HepG2 (cell line): Measurements from ENCODE around the gene REM2. TPM values are rescaled to one million over a fixed set of nuclear protein-coding genes. Genes with fewer than 3 reads are reported as not detected.
A peak's percentile ranks its signal among the peaks of the same experiment; 100 is the strongest.

ENCODE experiments used
- ATAC-seq: fragments of 200-7000 bp; cut with Tn5 transposase; 3 replicates; pipeline ENCODE4 v1.9.1; 2020; ENCODE audit warnings: mild to moderate bottlenecking, moderate library complexity
- BruUV-seq: library from RNA; stranded (reverse); fragments of 400-500 nt; replicated peaks from 2 replicates; lab custom pipeline; 2021; lab: Mats Ljungman, UMichigan
- CTCF ChIA-PET: fragments of 300-600 bp; formaldehyde crosslinking; extraction: SDS; loops from one replicate; lab custom pipeline; 2021; ENCODE audit warnings: low total read pairs, inconsistent platforms, low intra/inter-chr PET ratio; lab: Yijun Ruan, JAX
- POLR2A ChIA-PET: fragments of 350-600 bp; sonication (Branson Sonifier 250); formaldehyde crosslinking; loops from one replicate; lab custom pipeline; 2020; ENCODE audit warnings: antibody characterized with exemption, inconsistent platforms; lab: Yijun Ruan, JAX
- DNase-seq: peaks from one replicate; pipeline ENCODE4 v3.0.0-alpha.2; 2015; ENCODE audit warnings: low spot score
- FAIRE-seq: peaks from 3 replicates; lab custom pipeline; 2011; peaks lifted over from hg19 to GRCh38; lab: Jason Lieb, UNC
- H2AFZ ChIP-seq: one replicate; pipeline ENCODE4 v1.6.1; 2011; ENCODE audit warnings: low read length, inconsistent platforms
- H3K27ac ChIP-seq: fragments of 300-600 bp; 3 replicates; pipeline ENCODE4 v1.8.0; 2011; ENCODE audit warnings: mixed run types, mild to moderate bottlenecking, mixed read lengths, low read length, inconsistent platforms; ENCODE audit not compliant: insufficient read depth; ENCODE audit errors: extremely low read length
- H3K27me3 ChIP-seq, 2 experiments: fragments of 200-600 bp in 1 of 2; 2 replicates in 1 of 2; 3 replicates in 1 of 2; pipeline versions ENCODE4 v1.6.0 to v1.8.0; 2011; ENCODE audit warnings: low read length in 2 of 2, mild to moderate bottlenecking in 2 of 2, moderate library complexity in 2 of 2, inconsistent platforms in 1 of 2; ENCODE audit not compliant: insufficient read depth in 2 of 2, control insufficient read depth in 1 of 2
- H3K36me3 ChIP-seq, 2 experiments: fragments of 200-600 bp in 1 of 2; replicated peaks in 1 of 2; 2 replicates in 1 of 2; 3 replicates in 1 of 2; pipeline versions ENCODE4 v1.5.1 to v1.8.0; 2011; ENCODE audit warnings: low read length in 2 of 2, inconsistent platforms in 1 of 2; ENCODE audit not compliant: insufficient read depth in 2 of 2, control insufficient read depth in 1 of 2
- H3K4me1 ChIP-seq: 2 replicates; pipeline ENCODE4 v1.5.1; 2012; ENCODE audit warnings: low read length, inconsistent platforms; ENCODE audit not compliant: insufficient read depth
- H3K4me2 ChIP-seq: 2 replicates; pipeline ENCODE4 v1.6.0; 2011; ENCODE audit warnings: low read depth, low read length, inconsistent platforms
- H3K4me3 ChIP-seq, 3 experiments: fragments of 200-600 bp in 1 of 3; sonication (generic), shearing (Covaris generic) in 1 of 3; replicated peaks in 1 of 3; 2 replicates each; pipeline ENCODE4 v1.5.1; 2011 to 2016; ENCODE audit warnings: low read length in 3 of 3, inconsistent platforms in 2 of 3, low read depth in 2 of 3, mild to moderate bottlenecking in 2 of 3, control low read depth in 1 of 3, mixed read lengths in 1 of 3; ENCODE audit not compliant: insufficient read depth in 1 of 3
- H3K79me2 ChIP-seq: one replicate; pipeline ENCODE4 v1.6.1; 2011; ENCODE audit warnings: low read length, inconsistent platforms; ENCODE audit not compliant: insufficient read depth
- H3K9ac ChIP-seq: 2 replicates; pipeline ENCODE4 v1.6.0; 2011; ENCODE audit warnings: mild to moderate bottlenecking, low read depth, low read length, inconsistent platforms; ENCODE audit not compliant: insufficient read depth
- H3K9me3 ChIP-seq: 2 replicates; pipeline ENCODE4 v1.5.1; 2012; ENCODE audit warnings: mild to moderate bottlenecking, low read length
- H4K20me1 ChIP-seq: 2 replicates; pipeline ENCODE4 v1.6.0; 2011; ENCODE audit warnings: inconsistent platforms, mild to moderate bottlenecking, low read length, moderate library complexity; ENCODE audit not compliant: insufficient read depth
- EED ChIP-seq: sonication (generic); formaldehyde crosslinking; IDR thresholded peaks from 2 replicates; pipeline ENCODE4 v1.5.0; 2020; ENCODE audit warnings: mild to moderate bottlenecking, missing genetic modification reagents
- REL ChIP-seq: sonication (generic); formaldehyde crosslinking; conservative IDR thresholded peaks from 2 replicates; pipeline ENCODE4 v1.8.0; 2022; ENCODE audit warnings: mild to moderate bottlenecking, missing genetic modification reagents, moderate library complexity
- RELA ChIP-seq: sonication (generic); formaldehyde crosslinking; IDR thresholded peaks from 2 replicates; pipeline ENCODE4 v1.4.0; 2020; ENCODE audit warnings: missing genetic modification reagents
- ZNF138 ChIP-seq: sonication (generic); formaldehyde crosslinking; IDR thresholded peaks from 2 replicates; pipeline ENCODE4 v1.5.0; 2020; ENCODE audit warnings: mild to moderate bottlenecking, low read depth, missing genetic modification reagents
- ZNF143 ChIP-seq: sonication (generic); formaldehyde crosslinking; IDR thresholded peaks from 2 replicates; pipeline ENCODE4 v1.4.0; 2020; ENCODE audit warnings: missing genetic modification reagents
- ZNF24 ChIP-seq: fragments of 450-650 bp; IDR thresholded peaks from 2 replicates; pipeline ENCODE4 v1.6.1; 2017; ENCODE audit warnings: antibody characterized with exemption, mild to moderate bottlenecking
- ZNF317 ChIP-seq: sonication (generic); formaldehyde crosslinking; IDR thresholded peaks from 2 replicates; pipeline ENCODE4 v1.5.0; 2020; ENCODE audit warnings: mild to moderate bottlenecking, missing genetic modification reagents
- ZNF431 ChIP-seq: sonication (generic); formaldehyde crosslinking; IDR thresholded peaks from 2 replicates; pipeline ENCODE4 v1.9.0; 2022; ENCODE audit warnings: missing genetic modification reagents, low read depth, mild to moderate bottlenecking, borderline replicate concordance
- ZNF75D ChIP-seq: sonication (generic); formaldehyde crosslinking; IDR thresholded peaks from 2 replicates; pipeline ENCODE4 v1.8.1; 2023; ENCODE audit warnings: missing genetic modification reagents, mild to moderate bottlenecking, borderline replicate concordance
- ZNF772 ChIP-seq: sonication (generic); formaldehyde crosslinking; IDR thresholded peaks from 2 replicates; pipeline ENCODE4 v1.5.0; 2020; ENCODE audit warnings: mild to moderate bottlenecking, missing genetic modification reagents
- ZNF891 ChIP-seq: sonication (generic); formaldehyde crosslinking; IDR thresholded peaks from 2 replicates; pipeline ENCODE4 v1.5.0; 2020; ENCODE audit warnings: mild to moderate bottlenecking, missing genetic modification reagents
- WGBS: methylation state at CpG from one replicate; pipeline ENCODE4 v1.1.6; 2017; ENCODE audit warnings: low lambda C conversion rate; 5-methylcytosine and 5-hydroxymethylcytosine counted together
- in situ Hi-C: cut with HindIII; loops from 2 replicates; pipeline ENCODE4 v1.10.0; 2017; ENCODE audit warnings: low pct_unique_long_range_greater_than_20kb; ENCODE audit not compliant: extremely low pct_ligation_motif_present
- intact Hi-C: fragments of 100-400 bp; cut with micrococcal nuclease; formaldehyde crosslinking; loops from one replicate; pipeline ENCODE4 v1.10.0; 2022; ENCODE audit not compliant: unreplicated experiment
- polyA plus RNA-seq, 8 experiments: library from polyadenylated mRNA; depleted of rRNA in 3 of 8; stranded (reverse) in 7 of 8; unstranded in 1 of 8; fragments of >200 nt; fragmentation: Illumina TruSeq in 4 of 8; extraction: Trizol in 4 of 8; gene quantifications; 2 replicates each; pipeline versions ENCODE4 v1.2.1 to v1.2.3, GENCODE V29; 2011 to 2016; ENCODE audit warnings: low read depth in 4 of 8, missing spikeins in 1 of 8, mixed read lengths in 1 of 8; ENCODE audit not compliant: insufficient read depth in 1 of 8
- total RNA-seq, 5 experiments: library from RNA; depleted of rRNA; stranded (reverse); fragments of >200 nt; fragmentation: Illumina TruSeq; extraction: Trizol; gene quantifications; 2 replicates each; pipeline ENCODE4 v1.2.3, GENCODE V29; 2016; ENCODE audit warnings: low read depth in 1 of 5
- TF ChIP-seq, protein P1 (sequence below): sonication (generic); IDR thresholded peaks from 2 replicates; pipeline ENCODE4 v1.6.1; 2016; ENCODE audit warnings: low read depth, borderline replicate concordance
- TF ChIP-seq, protein P2 (sequence below): sonication (generic); formaldehyde crosslinking; IDR thresholded peaks from 2 replicates; pipeline ENCODE4 v1.5.1; 2020; ENCODE audit warnings: missing genetic modification reagents, mild to moderate bottlenecking, borderline replicate concordance
- TF ChIP-seq, protein P3 (sequence below): sonication (generic); formaldehyde crosslinking; IDR thresholded peaks from 2 replicates; pipeline ENCODE4 v1.4.0; 2020; ENCODE audit warnings: low read depth, mild to moderate bottlenecking, missing genetic modification reagents
- TF ChIP-seq, protein P4 (sequence below): sonication (generic); formaldehyde crosslinking; IDR thresholded peaks from 2 replicates; pipeline ENCODE4 v1.4.0; 2020; ENCODE audit warnings: mild to moderate bottlenecking, missing genetic modification reagents
- TF ChIP-seq, protein P5 (sequence below): sonication (generic); formaldehyde crosslinking; IDR thresholded peaks from 2 replicates; pipeline ENCODE4 v1.4.0; 2020; ENCODE audit warnings: missing genetic modification reagents

Gene REM2
- total and polyA plus RNA-seq, 2 of the 13 experiments (the other 11 are each of a cell fraction or from before 2014, with no cell fraction given), result 0.20 TPM; not detected in 1

DNA sequence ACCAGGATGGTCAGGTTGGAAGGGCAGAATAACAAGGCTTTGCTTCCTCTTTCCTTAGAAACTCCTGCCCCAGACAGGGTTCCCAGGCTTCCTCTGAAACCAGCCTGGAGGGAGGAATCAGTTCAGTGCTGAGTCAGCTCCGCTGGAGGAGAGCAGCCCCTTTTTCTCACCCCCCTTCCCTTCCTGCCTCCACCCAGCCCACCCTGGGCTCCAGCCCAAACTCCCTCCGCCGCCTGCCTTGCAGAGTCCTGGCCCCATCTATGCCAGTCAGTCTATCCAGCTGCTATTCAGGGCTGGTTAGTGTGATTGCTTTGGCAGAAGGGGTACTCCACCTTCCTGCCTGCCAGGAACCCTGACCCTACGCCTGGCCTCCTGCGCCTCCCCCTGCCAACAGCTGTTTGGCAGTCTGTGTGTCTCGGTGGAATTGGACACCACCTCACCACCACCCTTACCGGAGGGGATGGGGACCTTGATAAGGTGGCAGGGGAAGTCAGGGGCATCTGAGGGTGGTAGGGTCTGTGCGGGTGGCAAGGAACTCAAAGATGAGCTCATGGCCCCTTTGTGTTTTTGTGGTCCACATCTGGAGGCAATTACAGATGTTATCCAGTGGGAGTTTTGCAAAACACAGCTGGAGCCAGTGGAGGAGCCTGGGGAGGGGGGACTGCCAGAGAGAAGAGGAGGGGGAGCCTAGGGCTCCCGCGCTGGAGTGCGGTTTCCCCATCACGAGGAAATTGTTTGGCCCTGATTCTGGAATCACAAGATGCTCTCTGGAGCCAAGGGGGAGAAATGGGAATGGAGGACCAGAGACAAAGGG, 34.5 kb upstream of the REM2 start:
- BruUV-seq, result no TSS peak
- intact Hi-C loops, result no loop called here
- POLR2A ChIA-PET, result interaction anchor here (0.8 to 1.9 kb wide), 7 partner anchors 12 to 246 kb away, joined by 3 to 7 read pairs (median 3); partner anchors contain the start of genes ACIN1, C14orf119, LRP10 and MRPL52
- Histone ChIP-seq H3K36me3 (no peaks in the 10 kb centered on the region), H3K9ac (no peak overlapping the region), H4K20me1 (no peaks in the 10 kb centered on the region), H2AFZ (no peak overlapping the region), H3K4me3 (no peak overlapping the region), H3K9me3 (no peaks in the 10 kb centered on the region), H3K4me1 (peaks cover 30% of the 10 kb centered on the region), H3K79me2 (no peaks in the 10 kb centered on the region), H3K4me2 (no peak overlapping the region), H3K27me3 (peaks cover 7 to 45% of the 10 kb centered on the region in 2 experiments; a peak in 4 of 5 replicates), H3K27ac (no peak overlapping the region)
- in situ Hi-C loops, result loop anchor here (5.0 kb wide), 1 partner anchor 291 kb away; no protein-coding TSS in a partner anchor
- 65% methylated on average over 12 of the region's 12 CpGs for WGBS
- no peak for ATAC-seq
- CTCF ChIA-PET, result interaction anchor here (1.1 to 1.9 kb wide), 3 partner anchors 25 to 292 kb away, joined by 3 to 6 read pairs (median 3); no protein-coding TSS in a partner anchor
- FAIRE-seq, result no peak
- DNase-seq, result no peak
- peak; percentile 54; the same call in 1 of the 2 replicates for TF ChIP-seq ZNF75D
- no peak for TF ChIP-seq REL
- TF ChIP-seq, protein P1, sequence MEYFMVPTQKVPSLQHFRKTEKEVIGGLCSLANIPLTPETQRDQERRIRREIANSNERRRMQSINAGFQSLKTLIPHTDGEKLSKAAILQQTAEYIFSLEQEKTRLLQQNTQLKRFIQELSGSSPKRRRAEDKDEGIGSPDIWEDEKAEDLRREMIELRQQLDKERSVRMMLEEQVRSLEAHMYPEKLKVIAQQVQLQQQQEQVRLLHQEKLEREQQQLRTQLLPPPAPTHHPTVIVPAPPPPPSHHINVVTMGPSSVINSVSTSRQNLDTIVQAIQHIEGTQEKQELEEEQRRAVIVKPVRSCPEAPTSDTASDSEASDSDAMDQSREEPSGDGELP, result peak; percentile 50; the same call in 1 of the 2 replicates
- no peak for TF ChIP-seq RELA (CRISPR knock-in tag)
- TF ChIP-seq ZNF772 (CRISPR knock-in tag), result no peak
- no peak for TF ChIP-seq EED (CRISPR knock-in tag)
- no peak for TF ChIP-seq ZNF138 (CRISPR knock-in tag)
- TF ChIP-seq, protein P2, sequence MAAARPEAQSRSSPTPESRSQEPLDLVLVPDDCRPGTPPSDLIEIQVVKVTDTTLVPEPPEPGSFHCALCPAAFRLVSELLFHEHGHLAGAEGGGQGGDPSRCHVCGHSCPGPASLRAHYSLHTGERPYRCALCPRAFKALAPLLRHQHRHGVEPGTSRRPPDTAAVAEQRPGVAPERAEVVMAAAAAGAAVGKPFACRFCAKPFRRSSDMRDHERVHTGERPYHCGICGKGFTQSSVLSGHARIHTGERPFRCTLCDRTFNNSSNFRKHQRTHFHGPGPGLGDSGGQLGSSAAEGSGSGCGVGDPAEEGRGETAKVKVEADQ, result no peak
- TF ChIP-seq, protein P3, sequence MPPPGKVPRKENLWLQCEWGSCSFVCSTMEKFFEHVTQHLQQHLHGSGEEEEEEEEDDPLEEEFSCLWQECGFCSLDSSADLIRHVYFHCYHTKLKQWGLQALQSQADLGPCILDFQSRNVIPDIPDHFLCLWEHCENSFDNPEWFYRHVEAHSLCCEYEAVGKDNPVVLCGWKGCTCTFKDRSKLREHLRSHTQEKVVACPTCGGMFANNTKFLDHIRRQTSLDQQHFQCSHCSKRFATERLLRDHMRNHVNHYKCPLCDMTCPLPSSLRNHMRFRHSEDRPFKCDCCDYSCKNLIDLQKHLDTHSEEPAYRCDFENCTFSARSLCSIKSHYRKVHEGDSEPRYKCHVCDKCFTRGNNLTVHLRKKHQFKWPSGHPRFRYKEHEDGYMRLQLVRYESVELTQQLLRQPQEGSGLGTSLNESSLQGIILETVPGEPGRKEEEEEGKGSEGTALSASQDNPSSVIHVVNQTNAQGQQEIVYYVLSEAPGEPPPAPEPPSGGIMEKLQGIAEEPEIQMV (CRISPR knock-in tag), result no peak
- no peak for TF ChIP-seq ZNF143 (CRISPR knock-in tag)
- no peak for TF ChIP-seq ZNF431 (CRISPR knock-in tag)
- TF ChIP-seq, protein P4, sequence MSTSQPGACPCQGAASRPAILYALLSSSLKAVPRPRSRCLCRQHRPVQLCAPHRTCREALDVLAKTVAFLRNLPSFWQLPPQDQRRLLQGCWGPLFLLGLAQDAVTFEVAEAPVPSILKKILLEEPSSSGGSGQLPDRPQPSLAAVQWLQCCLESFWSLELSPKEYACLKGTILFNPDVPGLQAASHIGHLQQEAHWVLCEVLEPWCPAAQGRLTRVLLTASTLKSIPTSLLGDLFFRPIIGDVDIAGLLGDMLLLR, result peak; percentile 30; the same call in 1 of the 2 replicates
- TF ChIP-seq ZNF891 (CRISPR knock-in tag), result no peak
- no peak for TF ChIP-seq ZNF24
- TF ChIP-seq, protein P5, sequence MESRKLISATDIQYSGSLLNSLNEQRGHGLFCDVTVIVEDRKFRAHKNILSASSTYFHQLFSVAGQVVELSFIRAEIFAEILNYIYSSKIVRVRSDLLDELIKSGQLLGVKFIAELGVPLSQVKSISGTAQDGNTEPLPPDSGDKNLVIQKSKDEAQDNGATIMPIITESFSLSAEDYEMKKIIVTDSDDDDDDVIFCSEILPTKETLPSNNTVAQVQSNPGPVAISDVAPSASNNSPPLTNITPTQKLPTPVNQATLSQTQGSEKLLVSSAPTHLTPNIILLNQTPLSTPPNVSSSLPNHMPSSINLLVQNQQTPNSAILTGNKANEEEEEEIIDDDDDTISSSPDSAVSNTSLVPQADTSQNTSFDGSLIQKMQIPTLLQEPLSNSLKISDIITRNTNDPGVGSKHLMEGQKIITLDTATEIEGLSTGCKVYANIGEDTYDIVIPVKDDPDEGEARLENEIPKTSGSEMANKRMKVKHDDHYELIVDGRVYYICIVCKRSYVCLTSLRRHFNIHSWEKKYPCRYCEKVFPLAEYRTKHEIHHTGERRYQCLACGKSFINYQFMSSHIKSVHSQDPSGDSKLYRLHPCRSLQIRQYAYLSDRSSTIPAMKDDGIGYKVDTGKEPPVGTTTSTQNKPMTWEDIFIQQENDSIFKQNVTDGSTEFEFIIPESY, result no peak
- TF ChIP-seq ZNF317 (CRISPR knock-in tag), result no peak
